Naive thymus-derived CD4-positive, alpha-beta T cell (primary cell): ENCODE results near the gene CREB1. TPM values are rescaled to one million over a fixed set of nuclear protein-coding genes. Genes with fewer than 3 reads are reported as not detected.

Source experiments
- ATAC-seq: fragments of 150-1000 bp; cut with Tn5 transposase; 2 replicates; pipeline ENCODE4 v1.10.0; 2021; ENCODE audit warnings: mild to moderate bottlenecking, moderate library complexity
- CTCF ChIA-PET: fragments of 350-600 bp; sonication (Branson Sonifier 250); formaldehyde crosslinking; loops from one replicate; lab custom pipeline; 2021; ENCODE audit warnings: antibody characterized with exemption; lab: Charles Lee
- POLR2A ChIA-PET: fragments of 350-600 bp; sonication (Branson Sonifier 250); formaldehyde crosslinking; loops from one replicate; lab custom pipeline; 2021; ENCODE audit warnings: antibody characterized with exemption, inconsistent platforms; lab: Charles Lee
- DNase-seq, 9 donors: peaks; one replicate each; pipeline versions ENCODE4 v3.0.0 to v3.0.0-alpha.2; 2020 to 2022; ENCODE audit warnings: mixed read lengths in 1 of 9
- H3K27ac ChIP-seq: one replicate; pipeline ENCODE4 v1.7.0; 2013; ENCODE audit warnings: mild to moderate bottlenecking, low read depth, low read length, moderate library complexity
- H3K27me3 ChIP-seq, 2 donors: one replicate each; pipeline ENCODE4 v1.7.0; 2013; ENCODE audit warnings: low read length in 2 of 2, mild to moderate bottlenecking in 2 of 2, moderate library complexity in 2 of 2; ENCODE audit not compliant: control insufficient read depth in 2 of 2, insufficient read depth in 2 of 2
- H3K36me3 ChIP-seq, 3 experiments: 1 replicate in 2 of 3; 2 replicates in 1 of 3; pipeline ENCODE4 v1.7.0; 2013; ENCODE audit warnings: low read length in 3 of 3, mild to moderate bottlenecking in 3 of 3, moderate library complexity in 1 of 3; ENCODE audit not compliant: insufficient read depth in 3 of 3, control insufficient read depth in 2 of 3
- H3K4me1 ChIP-seq, 2 donors: one replicate each; pipeline ENCODE4 v1.7.0; 2013; ENCODE audit warnings: low read length in 2 of 2, mild to moderate bottlenecking in 2 of 2, moderate library complexity in 1 of 2; ENCODE audit not compliant: control insufficient read depth in 2 of 2, insufficient read depth in 2 of 2
- H3K4me3 ChIP-seq: 2 replicates; pipeline ENCODE4 v1.7.0; 2013; ENCODE audit warnings: mild to moderate bottlenecking, low read length
- H3K9me3 ChIP-seq, 3 experiments: 1 replicate in 2 of 3; 2 replicates in 1 of 3; pipeline ENCODE4 v1.7.0; 2013; ENCODE audit warnings: low read length in 3 of 3; ENCODE audit not compliant: control insufficient read depth in 2 of 3
- H3K27ac Mint-ChIP-seq, 9 donors: one replicate each; pipeline ENCODE4 v1.8.0; 2020 to 2022; ENCODE audit warnings: mixed read lengths in 9 of 9, mild to moderate bottlenecking in 8 of 9, moderate library complexity in 5 of 9, inconsistent platforms in 2 of 9
- H3K27me3 Mint-ChIP-seq, 5 donors: one replicate each; pipeline ENCODE4 v1.8.0; 2021 to 2022; ENCODE audit warnings: mixed read lengths in 5 of 5, mild to moderate bottlenecking in 1 of 5
- H3K36me3 Mint-ChIP-seq, 5 donors: one replicate each; pipeline ENCODE4 v1.8.0; 2020 to 2022; ENCODE audit warnings: mixed read lengths in 5 of 5, mild to moderate bottlenecking in 3 of 5, inconsistent platforms in 1 of 5
- H3K4me1 Mint-ChIP-seq, 7 donors: one replicate each; pipeline ENCODE4 v1.8.0; 2020 to 2022; ENCODE audit warnings: mixed read lengths in 7 of 7, mild to moderate bottlenecking in 3 of 7, inconsistent platforms in 1 of 7
- H3K4me3 Mint-ChIP-seq, 10 donors: one replicate each; pipeline ENCODE4 v1.8.0; 2020 to 2022; ENCODE audit warnings: mild to moderate bottlenecking in 10 of 10, mixed read lengths in 10 of 10, moderate library complexity in 6 of 10, inconsistent platforms in 2 of 10
- H3K9me3 Mint-ChIP-seq, 11 donors: one replicate each; pipeline ENCODE4 v1.8.0; 2020 to 2022; ENCODE audit warnings: mixed read lengths in 11 of 11, mild to moderate bottlenecking in 4 of 11, inconsistent platforms in 1 of 11, moderate library complexity in 1 of 11
- intact Hi-C, 2 donors: fragments of 100-400 bp; cut with micrococcal nuclease; formaldehyde crosslinking; loops; one replicate each; pipeline ENCODE4 v1.15.1; 2023
- polyA plus RNA-seq, 2 donors: library from polyadenylated mRNA; unstranded; fragments of 300-500 nt; fragmentation: Illumina TruSeq; gene quantifications; one replicate each; pipeline ENCODE4 v1.2.3, GENCODE V29; 2021
- total RNA-seq, 6 experiments: library from RNA in 5 of 6; stranded (reverse) in 5 of 6; gene quantifications; 1 replicate in 5 of 6; 2 replicates in 1 of 6; pipeline ENCODE4 v1.2.3 and lab custom pipeline; 2021 to 2026

CREB1 gene
- total and polyA plus RNA-seq, 7 experiments from 2014 or later: 71.1 to 141 (median 106) TPM

- H3K27ac Mint-ChIP-seq: peak overlapping the region in 1 of 9 donors; percentile 23
- DNase-seq: no peak
- no peaks in the 10 kb centered on the region for H3K27me3 Mint-ChIP-seq
- intact Hi-C loops: no loop called here
- H3K4me1 Mint-ChIP-seq: peaks cover 6 to 31% (median 20%) of the 10 kb centered on the region in 7 donors
- ChIA-PET CTCF (no interaction called here), POLR2A (interaction anchor here (0.6 to 0.8 kb wide), 2 partner anchors 38 to 64 kb away, joined by 3 to 6 read pairs; no protein-coding TSS in a partner anchor)
- Histone ChIP-seq H3K4me3 (no peak overlapping the region), H3K9me3 (no peaks in the 10 kb centered on the region), H3K27me3 (no peaks in the 10 kb centered on the region), H3K4me1 (peaks cover 0 to 3% of the 10 kb centered on the region in 2 donors), H3K36me3 (peaks cover 0 to 38% (median 7%) of the 10 kb centered on the region in 3 experiments), H3K27ac (no peak overlapping the region)
- no peak overlapping the region for H3K4me3 Mint-ChIP-seq
- H3K36me3 Mint-ChIP-seq: peaks cover 11 to 38% (median 20%) of the 10 kb centered on the region in 5 donors
- ATAC-seq: no peak
- H3K9me3 Mint-ChIP-seq: no peaks in the 10 kb centered on the region
Measured at GRCh38 chr2:207614824-207615223, 85.1 kb downstream of the CREB1 start.

GRCh38 chr2:207616185-207616584 lies 86.4 kb downstream of the CREB1 start:
- H3K9me3 Mint-ChIP-seq: no peaks in the 10 kb centered on the region
- H3K4me1 Mint-ChIP-seq: peaks cover 12 to 44% (median 34%) of the 10 kb centered on the region in 7 donors
- peak overlapping the region in 3 of 9 donors; percentile 14 to 22 (median 14) for H3K27ac Mint-ChIP-seq
- ChIA-PET POLR2A (no interaction called here), CTCF (interaction anchor here (0.7 kb wide), 1 partner anchor 13 kb away, joined by 6 read pairs; no protein-coding TSS in a partner anchor)
- no peak overlapping the region for H3K4me3 Mint-ChIP-seq
- H3K27ac ChIP-seq: no peak overlapping the region
- ATAC-seq: no peak
- intact Hi-C loops: no loop called here
- peaks cover 11 to 40% (median 21%) of the 10 kb centered on the region in 5 donors for H3K36me3 Mint-ChIP-seq
- no peaks in the 10 kb centered on the region for H3K27me3 Mint-ChIP-seq
- no peak overlapping the region for H3K4me3 ChIP-seq
- no peaks in the 10 kb centered on the region for H3K9me3 ChIP-seq
- H3K27me3 ChIP-seq: no peaks in the 10 kb centered on the region
- no peak for DNase-seq
- H3K4me1 ChIP-seq: peaks cover 0 to 8% of the 10 kb centered on the region in 2 donors
- peaks cover 0 to 44% (median 7%) of the 10 kb centered on the region in 3 experiments for H3K36me3 ChIP-seq

GRCh38 chr2:207617011-207617671 lies 87.4 kb downstream of the CREB1 start:
- H3K27me3 Mint-ChIP-seq: no peaks in the 10 kb centered on the region
- H3K36me3 Mint-ChIP-seq: peaks cover 11 to 48% (median 22%) of the 10 kb centered on the region in 5 donors
- no peaks in the 10 kb centered on the region for H3K9me3 Mint-ChIP-seq

GRCh38 chr2:207619764-207620203 lies 90.0 kb downstream of the CREB1 start:
- peak overlapping the region; percentile 53 for H3K27ac ChIP-seq
- Mint-ChIP-seq H3K36me3 (peaks cover 11 to 32% (median 20%) of the 10 kb centered on the region in 5 donors), H3K9me3 (no peaks in the 10 kb centered on the region), H3K4me3 (peak overlapping the region; percentile 6 to 69 (median 50)), H3K27ac (peak overlapping the region; percentile 32 to 85 (median 59)), H3K27me3 (no peaks in the 10 kb centered on the region), H3K4me1 (peaks cover 33 to 67% (median 57%) of the 10 kb centered on the region in 7 donors)
- ChIA-PET CTCF (no interaction called here), POLR2A (interaction anchor here (0.6 to 1.5 kb wide), 3 partner anchors 41 to 106 kb away, joined by 3 to 7 read pairs (median 4); no protein-coding TSS in a partner anchor)
- peaks cover 0 to 54% (median 7%) of the 10 kb centered on the region in 3 experiments for H3K36me3 ChIP-seq
- DNase-seq (peak in 5 of 9 donors; percentile 16 to 31 (median 27)), ATAC-seq (peak; percentile 72)
- peaks cover 4 to 12% of the 10 kb centered on the region in 2 donors for H3K4me1 ChIP-seq
- H3K9me3 ChIP-seq: no peaks in the 10 kb centered on the region
- H3K27me3 ChIP-seq: no peaks in the 10 kb centered on the region
- intact Hi-C loops: loop anchor here in 1 of 2 donors (10.0 kb wide), 1 partner anchor 1345 kb away; the partner anchor contains the start of gene ZDBF2
- no peak overlapping the region for H3K4me3 ChIP-seq

More at GRCh38 chr2:207617011-207617671, 87.4 kb downstream of the CREB1 start:
- POLR2A ChIA-PET: interaction anchor here (0.6 kb wide), 1 partner anchor 76 kb away, joined by 3 read pairs; no protein-coding TSS in a partner anchor
- H3K27ac Mint-ChIP-seq: peak overlapping the region in 5 of 9 donors; percentile 2 to 43 (median 30)
- no peak overlapping the region for H3K27ac ChIP-seq
- H3K9me3 ChIP-seq: no peaks in the 10 kb centered on the region
- peaks cover 0 to 51% (median 7%) of the 10 kb centered on the region in 3 experiments for H3K36me3 ChIP-seq
- intact Hi-C loops: no loop called here
- no peak overlapping the region for H3K4me3 ChIP-seq
- no peak for DNase-seq
- no peak for ATAC-seq
- no peaks in the 10 kb centered on the region for H3K27me3 ChIP-seq
- peak overlapping the region in 1 of 10 donors; percentile 3 for H3K4me3 Mint-ChIP-seq
- peaks cover 0 to 8% of the 10 kb centered on the region in 2 donors for H3K4me1 ChIP-seq
- H3K4me1 Mint-ChIP-seq: peaks cover 18 to 51% (median 42%) of the 10 kb centered on the region in 7 donors
- CTCF ChIA-PET: no interaction called here

- no peak overlapping the region for H3K4me3 ChIP-seq
- H3K27me3 ChIP-seq: no peaks in the 10 kb centered on the region
- H3K36me3 Mint-ChIP-seq: peaks cover 11 to 23% (median 18%) of the 10 kb centered on the region in 5 donors
- peak overlapping the region; percentile 0 to 71 (median 39) for H3K27ac Mint-ChIP-seq
- H3K4me3 Mint-ChIP-seq: peak overlapping the region in 4 of 10 donors; percentile 1 to 41 (median 26)
- ChIA-PET POLR2A (interaction anchor here (0.9 to 1.5 kb wide), 2 partner anchors 88 to 96 kb away, joined by 4 to 5 read pairs; no protein-coding TSS in a partner anchor), CTCF (no interaction called here)
- peak in 1 of 9 donors; percentile 12 for DNase-seq
- H3K36me3 ChIP-seq: peaks cover 0 to 43% (median 7%) of the 10 kb centered on the region in 3 experiments
- H3K9me3 Mint-ChIP-seq: no peaks in the 10 kb centered on the region
- H3K4me1 ChIP-seq: peaks cover 4 to 12% of the 10 kb centered on the region in 2 donors
- H3K27ac ChIP-seq: peak overlapping the region; percentile 39
- peaks cover 29 to 68% (median 57%) of the 10 kb centered on the region in 7 donors for H3K4me1 Mint-ChIP-seq
- intact Hi-C loops: loop anchor here in 1 of 2 donors (10.0 kb wide), 1 partner anchor 1347 kb away; the partner anchor contains the start of gene ZDBF2
- H3K9me3 ChIP-seq: no peaks in the 10 kb centered on the region
- no peaks in the 10 kb centered on the region for H3K27me3 Mint-ChIP-seq
- ATAC-seq: no peak
Measured at GRCh38 chr2:207621501-207622039, 91.8 kb downstream of the CREB1 start.
